Omental fat pad (tissue), 4 donors: ENCODE data around the gene SLC34A1. TPM values are rescaled to one million over a fixed set of nuclear protein-coding genes. Genes with fewer than 3 reads are reported as not detected.
"Not testable (repeated sequence)": the region's sequence is repeated elsewhere in the genome, so short reads cannot be mapped to it uniquely, and the experiment has no call there.

ENCODE experiments used
- ATAC-seq: fragments of 150-250 bp; one replicate; pipeline ENCODE4 v1.9.1; 2016; ENCODE audit warnings: mild to moderate bottlenecking, moderate library complexity; ENCODE audit not compliant: low FRiP score
- DNase-seq: peaks from one replicate; pipeline ENCODE4 v3.0.0-alpha.2; 2019; ENCODE audit warnings: low spot score
- total RNA-seq, 4 donors: library from RNA; depleted of rRNA; stranded (reverse); fragments of >200 nt; gene quantifications; one replicate each; pipeline ENCODE4 v1.1.0, GENCODE V29; 2016
- TF ChIP-seq, protein P1 (sequence below), 3 donors: fragments of 450-650 bp; IDR thresholded peaks; one replicate each; pipeline ENCODE4 v1.5.1; 2016 to 2017; ENCODE audit warnings: antibody characterized with exemption in 3 of 3, mild to moderate bottlenecking in 3 of 3, moderate library complexity in 2 of 3

SLC34A1 gene
- total RNA-seq, 4 donors from 2014 or later: not detected

DNA sequence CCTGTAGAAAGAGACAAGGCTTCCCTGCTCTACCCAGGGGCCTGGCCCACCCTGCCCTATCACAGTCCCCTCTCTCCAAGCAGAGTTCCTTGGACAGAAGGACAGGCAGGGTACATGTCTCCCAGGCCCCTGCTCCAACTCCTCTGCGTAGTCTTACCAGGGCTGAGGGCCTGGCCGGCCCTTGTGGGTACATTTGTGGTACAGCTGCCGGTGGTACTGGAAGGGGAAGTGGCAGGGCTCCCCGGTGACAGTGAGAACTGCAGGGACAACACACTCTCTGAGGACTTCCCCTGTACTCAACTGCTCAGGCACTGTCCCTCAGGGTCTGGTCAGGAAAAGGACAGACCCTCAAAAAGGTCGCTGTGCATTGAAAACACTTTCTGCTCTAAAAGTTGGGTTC, 21.6 kb downstream of the SLC34A1 start:
- no peak for ATAC-seq
- DNase-seq: no peak
- TF ChIP-seq, protein P1, sequence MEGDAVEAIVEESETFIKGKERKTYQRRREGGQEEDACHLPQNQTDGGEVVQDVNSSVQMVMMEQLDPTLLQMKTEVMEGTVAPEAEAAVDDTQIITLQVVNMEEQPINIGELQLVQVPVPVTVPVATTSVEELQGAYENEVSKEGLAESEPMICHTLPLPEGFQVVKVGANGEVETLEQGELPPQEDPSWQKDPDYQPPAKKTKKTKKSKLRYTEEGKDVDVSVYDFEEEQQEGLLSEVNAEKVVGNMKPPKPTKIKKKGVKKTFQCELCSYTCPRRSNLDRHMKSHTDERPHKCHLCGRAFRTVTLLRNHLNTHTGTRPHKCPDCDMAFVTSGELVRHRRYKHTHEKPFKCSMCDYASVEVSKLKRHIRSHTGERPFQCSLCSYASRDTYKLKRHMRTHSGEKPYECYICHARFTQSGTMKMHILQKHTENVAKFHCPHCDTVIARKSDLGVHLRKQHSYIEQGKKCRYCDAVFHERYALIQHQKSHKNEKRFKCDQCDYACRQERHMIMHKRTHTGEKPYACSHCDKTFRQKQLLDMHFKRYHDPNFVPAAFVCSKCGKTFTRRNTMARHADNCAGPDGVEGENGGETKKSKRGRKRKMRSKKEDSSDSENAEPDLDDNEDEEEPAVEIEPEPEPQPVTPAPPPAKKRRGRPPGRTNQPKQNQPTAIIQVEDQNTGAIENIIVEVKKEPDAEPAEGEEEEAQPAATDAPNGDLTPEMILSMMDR (IDR thresholded peaks at IDR 0.05): no peak

DNA sequence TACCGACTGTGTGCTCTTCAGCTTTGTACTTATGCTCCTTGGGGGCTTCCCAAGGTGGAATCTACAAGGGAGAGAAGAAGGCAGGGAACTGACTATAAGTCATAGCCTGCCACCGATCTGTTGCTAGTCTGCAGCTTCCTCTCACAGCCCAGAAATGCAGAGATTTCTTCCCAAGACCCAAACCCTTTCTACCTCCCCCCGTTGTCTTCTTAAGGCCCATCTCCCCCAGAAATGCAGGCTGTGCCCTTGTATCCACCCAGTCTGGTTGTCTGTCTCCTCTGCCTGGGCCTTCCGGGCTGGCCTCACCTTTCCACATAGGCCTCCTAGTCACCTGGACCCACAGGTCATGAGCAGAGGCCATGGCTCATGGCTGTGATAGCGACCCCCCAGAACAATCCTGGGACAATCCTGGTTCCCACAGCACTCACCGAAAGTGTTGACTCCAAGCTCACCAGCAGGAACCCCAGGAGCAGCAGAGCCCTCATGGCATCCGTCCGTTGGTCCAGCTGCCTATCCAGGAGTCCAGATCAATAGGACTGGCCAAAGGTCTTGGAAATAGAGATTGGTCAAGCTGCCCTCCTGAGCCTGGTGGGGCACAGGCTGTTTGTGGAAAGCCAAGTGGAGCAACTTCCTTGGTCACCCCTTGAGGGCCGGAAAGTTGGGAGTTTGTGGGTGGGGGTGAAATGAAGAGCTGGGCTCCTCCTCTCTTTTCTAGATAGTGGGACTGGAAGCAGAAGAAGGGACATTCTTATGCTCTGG, 25.0 kb downstream of the SLC34A1 start, which contains the start of gene F12:
TSS of gene F12 (minus strand) at position 522 of the 759 bp plus-strand sequence. CDS start at position 485, 37 bp downstream.
- no peak for DNase-seq
- TF ChIP-seq, protein P1 (IDR thresholded peaks at IDR 0.05): no peak
- ATAC-seq: no peak

DNA sequence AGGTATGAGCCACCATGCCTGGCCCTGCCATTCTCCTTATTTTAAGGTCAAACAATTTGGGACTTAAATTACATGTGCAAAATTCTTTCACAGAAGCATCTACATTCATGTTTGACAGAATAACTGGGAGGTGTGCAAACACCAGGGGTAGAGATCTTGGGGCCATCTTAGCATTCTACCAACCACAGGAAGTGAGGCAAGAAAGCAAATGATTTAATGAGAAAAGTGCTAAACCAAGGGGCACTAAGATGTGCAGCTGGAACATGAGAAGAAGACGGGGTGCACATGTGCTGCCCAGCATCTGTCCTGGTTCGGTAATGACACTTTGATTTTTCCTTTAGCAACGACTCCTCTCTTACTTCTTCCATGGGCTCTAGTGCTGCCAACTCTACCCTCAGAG, 26.3 kb downstream of the SLC34A1 start:
- ATAC-seq (no peak), DNase-seq (no peak)
- TF ChIP-seq, protein P1 (IDR thresholded peaks at IDR 0.05): no peak

DNA sequence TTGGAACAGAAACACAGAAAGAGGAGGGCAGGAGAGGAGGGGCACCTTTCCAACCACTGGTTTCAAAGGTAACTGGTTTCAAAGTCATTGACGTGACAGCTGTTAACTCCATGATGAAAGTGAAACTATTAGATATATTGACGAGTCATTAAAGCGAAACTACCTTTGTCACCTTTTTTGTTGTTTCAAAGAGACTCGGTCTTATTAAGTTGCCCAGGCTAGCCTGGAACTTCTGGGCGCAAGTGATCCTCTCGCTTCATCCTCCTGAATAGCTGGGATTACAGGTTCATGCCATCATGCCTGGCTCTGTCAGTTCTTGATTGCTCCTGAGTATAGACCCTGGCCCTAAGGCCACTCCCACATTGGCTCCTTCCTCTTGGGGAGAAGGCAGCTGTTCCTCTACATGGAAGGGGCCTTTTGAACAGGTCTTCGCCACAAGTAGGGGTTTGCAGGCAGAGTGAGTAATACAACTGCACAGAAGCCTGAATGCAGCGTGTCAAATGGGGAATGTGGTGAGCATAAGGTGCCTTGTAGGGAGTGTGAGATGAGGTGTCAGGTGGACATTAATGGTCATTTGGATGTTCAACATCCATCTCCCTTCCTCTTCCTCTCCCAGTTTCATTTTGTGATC, 28.5 kb downstream of the SLC34A1 start:
- ATAC-seq (no peak), DNase-seq (no peak)
- TF ChIP-seq, protein P1 (IDR thresholded peaks at IDR 0.05): no peak

DNA sequence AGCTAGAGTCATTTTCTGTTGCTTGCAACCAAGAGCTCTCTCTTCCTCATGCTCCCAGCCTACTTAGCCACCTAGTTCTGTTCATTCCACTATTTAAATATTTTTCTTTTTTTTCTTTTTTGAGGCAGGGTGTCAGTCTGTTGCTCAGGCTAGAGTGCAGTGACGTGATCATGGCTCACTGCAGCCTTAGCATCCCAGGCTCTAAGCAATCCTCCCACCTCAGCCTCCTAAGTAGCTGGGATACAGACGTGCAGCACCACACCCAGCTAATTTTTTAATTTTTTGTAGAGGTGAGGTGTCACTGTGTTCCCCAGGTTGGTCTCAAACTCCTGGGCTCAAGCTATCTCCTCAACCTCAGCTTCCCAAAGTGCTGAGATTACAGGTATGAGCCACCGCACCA, 30.2 kb downstream of the SLC34A1 start:
- no peak for ATAC-seq

DNA sequence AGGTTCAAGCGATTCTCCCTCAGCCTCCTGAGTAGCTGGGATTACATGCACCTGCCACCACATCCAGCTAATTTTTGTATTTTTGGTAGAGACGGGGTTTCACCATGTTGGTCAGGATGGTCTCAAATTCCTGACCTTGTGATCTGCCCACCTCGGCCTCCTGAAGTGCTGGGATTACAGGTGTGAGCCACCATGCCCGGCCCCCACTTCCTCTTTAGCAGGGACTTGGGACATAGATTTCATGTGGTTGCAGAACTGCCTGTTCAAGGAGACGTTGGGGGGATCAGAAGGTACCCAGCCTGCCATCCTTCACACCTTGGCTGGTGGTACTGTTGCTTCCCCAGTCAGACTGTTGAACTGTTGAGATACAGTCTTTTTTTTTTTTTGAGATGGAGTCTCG, 32.8 kb downstream of the SLC34A1 start:
- not testable (repeated sequence) for ATAC-seq, DNase-seq

More for the DNA sequence above, 30.2 kb downstream of the SLC34A1 start:
- TF ChIP-seq, protein P1 (IDR thresholded peaks at IDR 0.05): no peak
- no peak for DNase-seq

DNA sequence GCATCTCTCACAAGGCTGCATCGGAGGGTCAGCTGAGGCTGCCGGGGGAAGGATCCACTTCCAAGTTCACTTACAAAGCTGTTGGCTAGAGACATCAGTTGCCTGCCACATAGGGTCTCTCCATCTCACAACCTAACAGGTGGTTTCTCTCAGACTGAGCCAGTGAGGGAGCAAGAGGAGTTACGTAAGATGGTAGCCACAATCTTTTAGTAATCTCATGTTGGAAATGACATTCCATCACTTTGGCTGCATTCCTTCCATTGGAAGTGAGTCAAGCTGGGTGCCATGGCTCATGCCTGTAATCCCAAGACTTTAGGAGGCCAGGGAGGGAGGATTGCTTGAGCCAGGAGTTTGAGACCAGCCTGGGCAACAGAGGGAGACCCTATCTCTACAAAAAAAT, 34.8 kb downstream of the SLC34A1 start:
- TF ChIP-seq, protein P1 (IDR thresholded peaks at IDR 0.05): no peak
- no peak for ATAC-seq

DNA sequence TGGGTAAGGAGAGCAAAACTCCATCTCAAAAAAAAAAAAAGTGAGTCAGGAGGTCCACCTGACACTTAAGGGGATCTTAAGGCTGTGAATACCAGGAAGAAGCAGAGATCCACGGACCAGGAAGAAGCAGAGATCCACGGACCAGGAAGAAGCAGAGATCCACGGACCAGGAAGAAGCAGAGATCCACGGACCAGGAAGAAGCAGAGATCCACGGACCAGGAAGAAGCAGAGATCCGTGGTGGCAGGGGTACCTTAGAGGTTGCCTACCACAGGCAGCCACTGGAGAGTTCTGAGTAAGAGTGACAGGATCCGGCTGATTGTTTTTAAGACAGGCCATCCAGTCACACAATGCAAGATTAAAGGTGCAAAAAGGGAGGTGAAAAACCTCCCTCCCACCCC, 36.2 kb downstream of the SLC34A1 start:
- DNase-seq, ATAC-seq: not testable (repeated sequence)

More for the DNA sequence above, 34.8 kb downstream of the SLC34A1 start:
- no peak for DNase-seq
